NCI-H2171 treated with DMSO at 0.1 percent for 48 hours (cell line): ENCODE measurements around the gene HLCS.

Source experiments
- DNase-seq: peaks from one replicate; lab custom pipeline; 2025; lab: John Stamatoyannopoulos, UW

The HLCS gene

GRCh38 chr21:36719614-36720013 lies 246.9 kb downstream of the HLCS start:
- DNase-seq, result no peak

GRCh38 chr21:36718951-36719501 lies 247.4 kb downstream of the HLCS start:
- DNase-seq, result no peak

- DNase-seq, result no peak
Observed at GRCh38 chr21:36717976-36718375, 248.5 kb downstream of the HLCS start.

GRCh38 chr21:36716836-36717235 lies 249.6 kb downstream of the HLCS start:
- DNase-seq, result no peak

- no peak for DNase-seq
Observed at GRCh38 chr21:36716387-36716786, 250.1 kb downstream of the HLCS start.

GRCh38 chr21:36713746-36714145 lies 252.7 kb downstream of the HLCS start:
- no peak for DNase-seq

GRCh38 chr21:36710729-36711048 lies 255.8 kb downstream of the HLCS start:
- no peak for DNase-seq

GRCh38 chr21:36709868-36710728 lies 256.4 kb downstream of the HLCS start:
- no peak for DNase-seq

GRCh38 chr21:36709030-36709867 lies 257.2 kb downstream of the HLCS start:
- DNase-seq, result no peak

- DNase-seq, result no peak
Observed at GRCh38 chr21:36708286-36709029, 258.0 kb downstream of the HLCS start.

GRCh38 chr21:36707763-36708285 lies 258.6 kb downstream of the HLCS start:
- DNase-seq, result no peak

GRCh38 chr21:36706951-36707762 lies 259.3 kb downstream of the HLCS start:
- no peak for DNase-seq

GRCh38 chr21:36706482-36706852 lies 260.0 kb downstream of the HLCS start:
- no peak for DNase-seq

GRCh38 chr21:36705679-36706481 lies 260.6 kb downstream of the HLCS start:
- no peak for DNase-seq

- no peak for DNase-seq
Observed at GRCh38 chr21:36704958-36705678, 261.4 kb downstream of the HLCS start.

- no peak for DNase-seq
Observed at GRCh38 chr21:36704281-36704957, 262.1 kb downstream of the HLCS start.

- no peak for DNase-seq
Observed at GRCh38 chr21:36703626-36704280, 262.7 kb downstream of the HLCS start.

GRCh38 chr21:36703123-36703522 lies 263.3 kb downstream of the HLCS start:
- DNase-seq, result no peak

- no peak for DNase-seq
Observed at GRCh38 chr21:36702622-36702968, 263.9 kb downstream of the HLCS start.
